AG04450 (cell line): ENCODE results near the gene PRPF18. TPM values are rescaled to one million over a fixed set of nuclear protein-coding genes. Genes with fewer than 3 reads are reported as not detected.
"Not testable (repeated sequence)": the region's sequence is repeated elsewhere in the genome, so short reads cannot be mapped to it uniquely, and the experiment has no call there.

ENCODE experiments used
- CTCF ChIA-PET: fragments of 300-600, 350-600 bp; formaldehyde crosslinking; extraction: SDS; loops from one replicate; lab custom pipeline; 2022; ENCODE audit warnings: antibody characterized with exemption, inconsistent platforms; lab: Charles Lee
- POLR2A ChIA-PET: fragments of 350-600 bp; formaldehyde crosslinking; extraction: SDS; loops from one replicate; lab custom pipeline; 2021; ENCODE audit warnings: antibody characterized with exemption, inconsistent platforms; lab: Yijun Ruan, JAX
- DNase-seq: peaks from one replicate; pipeline ENCODE4 v3.0.0-alpha.2; 2011; ENCODE audit warnings: low read depth, low spot score
- H3K27ac ChIP-seq: one replicate; pipeline ENCODE4 v1.5.1; 2012; ENCODE audit warnings: low read depth, low read length, control low read depth
- H3K27me3 ChIP-seq: one replicate; pipeline ENCODE4 v1.6.0; 2012; ENCODE audit warnings: low read length; ENCODE audit not compliant: control insufficient read depth, insufficient read depth
- H3K4me3 ChIP-seq: 2 replicates; pipeline ENCODE4 v1.5.1; 2011; ENCODE audit warnings: mild to moderate bottlenecking, low read depth, low read length, control low read depth
- H3K9me3 ChIP-seq: 2 replicates; pipeline ENCODE4 v1.5.1; 2012; ENCODE audit warnings: low read length; ENCODE audit not compliant: control insufficient read depth, insufficient read depth
- CTCF ChIP-seq: IDR thresholded peaks from 2 replicates; pipeline ENCODE4 v1.5.1; 2011; ENCODE audit warnings: low read depth, low read length, control low read depth, inconsistent platforms
- polyA minus RNA-seq: library from RNA; depleted of rRNA, polyadenylated mRNA; stranded (reverse); fragments of >200 nt; gene quantifications from 2 replicates; pipeline ENCODE4 v1.2.3, GENCODE V29; 2011; rRNA and poly(A)+ RNA removed
- polyA plus RNA-seq: library from polyadenylated mRNA; depleted of rRNA; stranded (reverse); fragments of >200 nt; gene quantifications from 2 replicates; pipeline ENCODE4 v1.2.3, GENCODE V29; 2011; rRNA removed

PRPF18 gene
- polyA plus RNA-seq: 19.3 and 25.4 TPM in 2 replicates
- 11.9 and 17.1 TPM in 2 replicates for polyA minus RNA-seq

- POLR2A ChIA-PET: interaction anchor here (0.8 kb wide), 1 partner anchor 13 kb away, joined by 5 read pairs; no protein-coding TSS in a partner anchor
- H3K27ac ChIP-seq: no peak within 1 kb of the TSS
Measured at GRCh38 chr10:13586676-13587355, at the start of gene PRPF18. Gene PRPF18 (plus strand): TSS chr10:13586965. CDS start chr10:13587087, 122 bp downstream.

DNA sequence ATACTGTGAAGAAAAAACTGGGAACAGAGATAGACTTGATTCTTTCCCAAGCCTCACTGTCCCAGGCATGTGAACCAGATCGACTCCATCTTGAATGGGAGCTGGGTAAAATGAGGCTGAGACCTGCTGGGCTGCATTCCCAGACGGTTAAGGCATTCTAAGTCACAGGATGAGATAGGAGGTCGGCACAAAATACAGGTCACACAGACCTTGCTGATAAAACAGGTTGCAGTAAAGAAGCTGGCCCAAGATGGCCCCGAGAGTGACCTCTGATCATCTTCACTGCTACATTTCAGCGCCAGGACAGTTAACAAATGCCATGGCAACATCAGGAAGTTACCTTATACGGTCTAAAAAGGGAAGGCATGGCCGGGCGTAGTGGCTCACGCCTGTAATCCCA lies 48.8 kb upstream of the PRPF18 start:
- H3K4me3 ChIP-seq, H3K9me3 ChIP-seq, DNase-seq, POLR2A ChIA-PET, H3K27ac ChIP-seq: not testable (repeated sequence)
- peaks cover 20% of the 10 kb centered on the region for H3K27me3 ChIP-seq
- CTCF ChIA-PET: interaction anchor here (3.5 kb wide), 1 partner anchor 165 kb away, joined by 24 read pairs; no protein-coding TSS in a partner anchor

More at GRCh38 chr10:13586676-13587355, at the start of gene PRPF18:
- Histone ChIP-seq H3K27me3 (peaks cover 7% of the 10 kb centered on the region), H3K9me3 (no peaks in the 10 kb centered on the region), H3K4me3 (peak within 1 kb of the TSS; percentile 100)
- TF ChIP-seq CTCF: peak; percentile 99
- peak; percentile 76 for DNase-seq
- CTCF ChIA-PET: interaction anchor here (0.7 to 1.8 kb wide), 9 partner anchors 9 to 214 kb away, joined by 3 to 14 read pairs (median 8); no protein-coding TSS in a partner anchor

DNA sequence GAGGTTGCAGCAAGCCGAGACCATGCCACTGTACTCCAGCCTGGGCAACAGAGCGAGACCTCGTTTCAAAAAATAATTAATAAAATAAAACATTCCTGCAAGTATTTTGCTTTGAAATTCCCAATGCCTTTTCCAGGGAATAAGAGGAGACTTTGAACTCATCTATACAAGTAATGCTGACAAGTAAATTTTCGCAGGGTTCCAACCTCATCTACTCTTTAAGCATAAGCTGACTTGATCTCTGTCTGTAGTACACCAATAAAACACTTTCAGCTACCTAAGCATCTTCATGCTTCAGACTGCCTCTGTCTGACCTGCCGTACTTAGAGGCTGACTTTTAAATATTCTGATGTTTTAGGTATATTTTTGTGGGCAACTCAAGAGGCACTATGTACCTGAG lies 44.2 kb upstream of the PRPF18 start:
- ChIA-PET POLR2A (no interaction called here), CTCF (no interaction called here)
- DNase-seq: no peak
- Histone ChIP-seq H3K4me3 (no peak overlapping the region), H3K27me3 (peaks cover 23% of the 10 kb centered on the region), H3K27ac (no peak overlapping the region), H3K9me3 (no peaks in the 10 kb centered on the region)
- TF ChIP-seq CTCF: no peak

- POLR2A ChIA-PET: no interaction called here
- DNase-seq: no peak
- Histone ChIP-seq H3K9me3 (no peaks in the 10 kb centered on the region), H3K27ac (no peak overlapping the region), H3K4me3 (no peak overlapping the region), H3K27me3 (peaks cover 7% of the 10 kb centered on the region)
- TF ChIP-seq CTCF: no peak
- CTCF ChIA-PET: no interaction called here
Measured at GRCh38 chr10:13550802-13551201, 36.0 kb upstream of the PRPF18 start.

DNA sequence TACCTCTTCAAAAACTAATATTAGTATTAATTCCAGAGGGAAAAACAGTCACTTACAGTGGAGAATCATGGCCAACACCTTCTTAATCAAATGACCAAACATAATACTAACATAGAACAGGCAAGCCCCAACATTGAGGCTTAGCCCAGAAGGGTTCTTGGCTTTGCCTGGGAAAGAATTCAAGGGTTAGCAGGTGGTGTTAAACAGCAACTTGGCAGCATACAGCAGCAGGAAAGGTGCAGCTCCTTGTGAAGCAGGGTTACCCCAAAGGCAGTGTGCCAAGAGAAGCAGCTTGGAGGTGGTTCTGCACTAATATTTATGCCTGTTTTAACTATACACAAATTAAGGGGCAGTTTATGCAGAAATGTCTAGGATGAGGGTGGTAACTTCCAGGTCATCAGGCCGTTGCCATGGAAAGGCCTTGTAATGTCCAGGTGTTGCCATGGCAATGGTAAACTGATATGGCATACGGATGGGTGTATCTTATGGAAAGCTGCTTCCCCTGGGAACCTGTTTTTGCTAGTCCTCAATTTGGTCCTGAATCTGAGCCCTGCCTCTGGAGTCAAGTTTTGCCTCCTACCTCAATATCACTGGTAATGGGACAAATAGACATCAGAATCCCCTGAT lies 30.8 kb upstream of the PRPF18 start:
- no peak for DNase-seq
- TF ChIP-seq CTCF: no peak
- no peak overlapping the region for H3K27ac ChIP-seq
- POLR2A ChIA-PET: no interaction called here
- CTCF ChIA-PET: no interaction called here
- peaks cover 4% of the 10 kb centered on the region for H3K27me3 ChIP-seq
- H3K9me3 ChIP-seq: no peaks in the 10 kb centered on the region
- H3K4me3 ChIP-seq: no peak overlapping the region
